Activated CD4-positive, alpha-beta T cell treated with anti-CD3 and anti-CD28 coated beads, Interleukin-2, Interleukin-6, amounts not matched to agents 100 ng/mL and 50 ng/mL, durations not matched to agents 16 hours and 8 hours (primary cell): Measurements from ENCODE around the gene FASN.

Experiments
- DNase-seq: peaks from one replicate; pipeline ENCODE4 v3.0.0-alpha.2; 2020

Gene FASN

DNA sequence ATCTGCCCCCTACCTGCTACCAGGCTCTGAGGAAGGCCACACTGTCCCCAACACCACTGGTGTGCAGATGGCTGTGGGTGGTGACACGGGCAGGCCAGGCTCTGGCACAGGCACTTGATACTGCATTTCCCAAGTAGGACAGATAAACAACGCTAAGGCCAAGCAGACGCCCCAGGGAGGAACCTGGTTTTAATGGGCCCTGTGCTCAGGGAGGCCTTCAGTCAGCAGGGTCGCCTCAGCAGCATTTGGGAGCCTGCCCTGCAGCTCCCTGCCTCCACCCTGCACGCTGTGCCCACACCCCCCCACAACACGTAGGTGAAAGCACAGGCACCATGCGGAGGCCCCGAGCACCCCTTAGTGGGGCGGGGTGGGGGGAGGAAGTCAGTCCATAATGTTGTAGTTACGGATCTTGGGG, 3.3 kb upstream of the FASN start:
- no peak for DNase-seq

- no peak for DNase-seq
Measured at GRCh38 chr17:82100502-82101298, 2.7 kb upstream of the FASN start.

GRCh38 chr17:82098939-82099763, 1.1 kb upstream of the FASN start:
- DNase-seq, result no peak

- DNase-seq, result no peak
Measured at GRCh38 chr17:82097919-82098168, 192 bp downstream of the FASN start.

GRCh38 chr17:82097184-82097918, 685 bp downstream of the FASN start:
- peak; percentile 45 for DNase-seq

- DNase-seq, result no peak
Measured at GRCh38 chr17:82096709-82097183, 1.3 kb downstream of the FASN start.

DNA sequence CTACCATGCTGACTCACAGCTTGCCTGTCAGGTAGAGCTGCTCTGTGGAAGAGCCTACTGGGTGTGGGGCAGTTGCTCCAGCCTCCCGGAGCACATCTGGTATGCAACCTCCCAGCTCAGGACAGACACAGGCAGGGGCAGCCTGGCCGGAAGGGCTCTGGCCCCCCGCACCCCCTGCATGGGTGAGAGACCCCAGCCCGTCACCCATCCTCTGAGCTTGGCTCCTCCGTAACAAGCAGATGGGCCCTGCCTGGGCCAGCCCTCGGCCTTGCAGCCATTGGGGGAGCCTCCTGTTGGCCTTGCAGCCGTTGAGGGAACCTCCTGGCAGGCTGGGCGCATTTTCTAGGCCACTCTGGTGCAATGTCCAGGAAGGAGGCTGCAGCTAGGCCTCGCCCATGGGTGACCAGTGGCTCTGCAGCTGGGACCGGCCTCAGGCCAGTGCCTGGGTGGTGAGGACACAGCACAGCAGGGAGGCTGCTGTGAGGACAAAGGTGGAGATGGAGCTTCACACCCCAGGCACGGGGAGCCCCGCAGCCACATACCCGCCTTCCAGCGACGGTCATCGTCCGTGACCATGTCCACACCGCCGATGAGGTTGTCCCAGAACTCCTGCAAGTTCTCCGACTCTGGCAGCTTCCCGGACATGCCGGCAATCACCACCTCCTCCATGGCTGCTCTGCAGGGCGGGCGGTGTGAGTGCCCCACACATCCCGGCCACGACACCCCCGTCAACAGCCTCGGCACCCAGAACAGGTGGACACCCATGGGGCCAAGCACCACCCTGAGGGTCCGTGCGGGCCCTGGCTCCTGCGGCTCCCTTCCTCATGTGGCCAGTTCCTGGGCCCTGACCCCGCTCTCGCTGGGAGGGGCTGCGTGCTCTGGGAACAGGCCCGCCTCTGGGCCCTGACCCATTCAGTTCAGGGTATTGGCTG, 2.0 kb downstream of the FASN start:
- no peak for DNase-seq

DNA sequence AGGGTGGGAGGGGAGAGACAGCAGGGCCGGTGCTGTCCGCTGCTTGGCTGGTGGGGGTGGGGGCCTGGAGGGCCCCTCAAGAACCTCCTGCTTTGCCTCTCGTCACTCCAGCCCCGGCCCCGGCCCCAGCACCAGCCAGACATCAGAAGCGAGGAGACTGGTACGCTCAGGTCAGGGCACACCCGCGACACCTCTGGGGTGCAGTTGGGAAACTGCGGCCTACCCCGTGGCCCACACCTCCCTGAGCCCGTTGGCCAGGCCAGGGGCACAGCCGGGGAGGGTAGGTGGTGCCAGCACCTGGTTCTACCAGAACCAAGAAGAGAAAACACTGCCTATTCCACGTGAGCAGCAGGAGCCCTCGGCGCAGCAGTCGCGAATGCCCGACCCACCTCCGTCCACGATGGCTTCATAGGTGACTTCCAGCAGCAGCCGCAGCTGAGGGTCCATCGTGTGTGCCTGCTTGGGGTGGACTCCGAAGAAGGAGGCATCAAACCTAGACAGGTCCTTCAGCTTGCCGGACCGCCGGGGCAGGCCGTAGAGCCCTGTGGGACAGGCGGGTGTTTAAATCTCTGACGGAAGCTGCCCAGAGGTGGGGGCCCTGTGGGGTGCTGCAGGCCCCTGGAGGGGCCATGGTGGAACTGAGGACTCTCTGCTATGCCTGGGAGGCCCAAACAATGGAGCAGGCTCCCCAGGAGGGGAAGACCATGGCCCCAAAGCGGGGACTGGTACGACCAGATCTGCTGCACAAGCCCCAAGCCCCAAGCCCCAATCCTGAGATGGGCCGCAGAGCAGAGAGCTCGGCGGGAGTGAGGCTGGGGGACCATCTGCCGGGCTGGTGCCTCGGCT, 2.9 kb downstream of the FASN start:
- no peak for DNase-seq

DNA sequence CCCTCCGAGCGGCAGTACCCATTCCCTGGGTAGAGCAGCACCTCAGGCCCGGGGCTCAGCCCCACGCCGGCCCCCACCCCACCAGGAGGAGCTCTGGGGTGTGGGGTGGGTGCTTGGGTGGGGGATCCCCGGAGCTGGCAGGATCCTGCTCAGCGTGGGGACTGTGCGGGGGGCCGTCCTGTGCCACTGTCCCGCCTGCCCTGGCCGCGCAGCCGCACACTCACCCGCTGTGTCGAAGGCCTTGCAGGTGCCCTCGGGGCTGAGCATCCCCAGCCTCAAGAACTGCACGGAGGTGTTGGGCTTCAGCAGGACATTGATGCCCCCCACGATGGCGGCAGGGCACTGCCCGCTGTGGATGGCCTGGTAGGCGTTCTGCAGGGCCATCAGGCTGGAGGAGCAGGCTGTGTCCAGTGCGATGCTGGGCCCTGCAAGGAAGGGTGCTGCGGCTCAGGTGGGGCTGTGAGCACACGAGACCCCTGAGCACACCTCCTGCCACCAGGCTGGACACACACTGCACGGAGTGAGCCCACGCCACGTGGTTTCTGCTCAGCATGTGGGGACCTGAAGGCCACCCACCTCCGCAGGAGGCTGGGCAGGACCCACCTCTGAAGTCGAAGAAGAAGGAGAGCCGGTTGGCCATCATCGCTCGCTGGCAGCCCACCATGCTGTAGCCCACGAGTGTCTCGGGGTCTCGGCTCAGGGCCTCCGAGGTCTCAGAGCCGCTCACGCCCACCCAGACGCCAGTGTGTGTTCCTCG, 4.9 kb downstream of the FASN start:
- no peak for DNase-seq

GRCh38 chr17:82092628-82092994, 5.4 kb downstream of the FASN start:
- DNase-seq, result no peak

DNA sequence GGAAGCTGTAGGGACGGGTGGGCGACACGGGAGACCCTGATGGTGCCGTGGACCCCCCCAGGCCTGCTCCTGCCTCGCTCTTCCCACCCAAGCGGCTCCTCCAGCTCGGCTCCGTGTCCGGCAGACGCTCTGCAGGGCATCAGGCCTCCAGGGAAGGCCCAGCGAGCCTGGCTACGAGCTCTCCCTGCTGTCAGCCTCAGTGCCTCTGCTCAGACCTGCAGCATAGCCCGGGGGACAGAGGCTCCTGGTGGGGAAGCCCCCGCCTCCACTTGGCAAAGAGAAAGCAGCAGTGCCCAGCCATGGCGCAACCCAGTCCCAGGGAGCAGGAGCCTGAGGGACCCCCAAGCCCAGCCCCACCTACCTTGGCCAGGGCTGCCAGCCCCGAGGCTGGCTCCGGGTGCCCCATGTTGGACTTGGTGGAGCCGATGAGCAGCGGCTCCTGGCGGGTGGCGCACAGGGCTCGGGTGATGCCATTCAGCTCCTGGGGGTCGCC, 5.9 kb downstream of the FASN start:
- DNase-seq, result no peak

DNA sequence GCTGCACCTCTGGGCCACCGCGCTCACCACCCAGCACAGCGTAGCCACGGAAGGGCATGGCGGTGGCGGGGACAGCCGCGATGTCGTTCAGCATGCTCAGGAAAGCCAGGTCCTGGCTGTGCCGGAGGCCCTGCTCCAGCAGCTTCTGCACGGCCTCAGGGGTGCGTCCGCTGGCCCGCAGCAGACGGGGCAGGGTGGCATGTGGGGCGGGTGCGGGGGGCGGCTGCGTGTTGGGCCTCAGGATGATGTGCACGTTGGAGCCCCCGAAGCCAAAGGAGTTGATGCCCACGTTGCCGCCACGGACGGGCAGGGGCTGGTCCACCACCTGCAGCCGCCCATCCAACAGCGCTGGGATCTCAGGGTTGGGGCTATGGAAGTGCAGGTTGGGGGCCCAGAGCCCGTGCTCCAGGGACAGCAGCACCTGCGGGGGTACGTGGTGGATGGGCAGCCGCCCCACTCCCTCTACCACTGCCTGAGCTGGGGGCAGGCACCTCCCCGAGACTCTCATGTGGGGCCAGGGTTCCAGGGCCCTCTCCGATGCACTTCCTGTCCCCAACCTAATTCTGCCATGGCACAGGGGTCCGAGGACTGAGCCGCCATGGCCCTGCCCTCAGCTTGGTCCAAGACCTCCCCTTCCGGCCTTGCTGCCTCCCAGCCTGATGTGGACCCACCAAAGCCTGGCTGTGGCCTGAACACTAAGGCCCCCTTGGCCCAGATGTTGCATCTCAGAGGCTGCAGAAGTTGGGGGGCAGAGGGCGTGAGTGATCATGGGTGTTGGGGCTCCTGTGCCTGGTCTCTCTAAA, 6.6 kb downstream of the FASN start:
- DNase-seq, result no peak

- DNase-seq, result no peak
Measured at GRCh38 chr17:82090549-82091263, 7.3 kb downstream of the FASN start.

DNA sequence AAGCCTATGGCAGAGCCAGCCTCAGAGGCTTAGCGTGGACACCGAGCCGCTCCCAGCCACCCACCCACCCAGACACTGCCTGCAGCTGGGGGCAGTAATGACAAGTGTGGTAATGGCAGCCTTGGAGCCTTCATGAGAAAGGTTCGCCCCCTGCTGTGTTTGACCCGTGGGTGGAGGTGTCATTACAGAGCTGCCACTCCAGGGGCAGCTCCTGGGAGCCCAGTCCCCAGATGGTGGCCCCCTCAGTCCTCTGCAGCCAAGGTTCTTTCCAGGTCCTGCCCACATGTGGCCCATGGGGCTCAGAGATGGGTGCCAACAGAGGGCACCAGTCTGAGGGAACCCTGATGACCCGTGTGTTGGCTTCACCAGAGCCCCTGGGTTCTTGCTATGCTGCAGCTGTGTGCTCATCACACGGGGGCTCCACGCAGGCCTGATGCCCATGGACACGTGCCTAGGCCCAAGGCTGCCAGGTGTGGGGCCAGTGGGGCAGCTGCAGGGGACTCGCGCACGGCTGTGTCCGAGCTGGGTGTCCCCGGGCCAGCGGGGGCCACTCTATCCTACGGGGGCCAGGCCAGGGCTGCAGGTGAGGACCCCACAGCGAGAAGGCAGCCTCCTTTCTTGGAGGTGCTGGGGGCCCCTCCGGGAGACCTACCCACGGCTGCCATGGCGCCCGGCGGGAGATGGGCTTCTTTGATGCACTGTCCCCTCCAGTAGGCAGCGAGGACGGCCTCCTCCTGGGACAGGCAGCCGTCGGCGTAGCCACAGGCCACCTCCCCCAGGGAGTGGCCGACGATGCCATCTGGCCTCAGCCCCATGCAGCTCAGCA, 8.1 kb downstream of the FASN start:
- no peak for DNase-seq

- DNase-seq, result no peak
Measured at GRCh38 chr17:82088838-82089722, 9.0 kb downstream of the FASN start.

DNA sequence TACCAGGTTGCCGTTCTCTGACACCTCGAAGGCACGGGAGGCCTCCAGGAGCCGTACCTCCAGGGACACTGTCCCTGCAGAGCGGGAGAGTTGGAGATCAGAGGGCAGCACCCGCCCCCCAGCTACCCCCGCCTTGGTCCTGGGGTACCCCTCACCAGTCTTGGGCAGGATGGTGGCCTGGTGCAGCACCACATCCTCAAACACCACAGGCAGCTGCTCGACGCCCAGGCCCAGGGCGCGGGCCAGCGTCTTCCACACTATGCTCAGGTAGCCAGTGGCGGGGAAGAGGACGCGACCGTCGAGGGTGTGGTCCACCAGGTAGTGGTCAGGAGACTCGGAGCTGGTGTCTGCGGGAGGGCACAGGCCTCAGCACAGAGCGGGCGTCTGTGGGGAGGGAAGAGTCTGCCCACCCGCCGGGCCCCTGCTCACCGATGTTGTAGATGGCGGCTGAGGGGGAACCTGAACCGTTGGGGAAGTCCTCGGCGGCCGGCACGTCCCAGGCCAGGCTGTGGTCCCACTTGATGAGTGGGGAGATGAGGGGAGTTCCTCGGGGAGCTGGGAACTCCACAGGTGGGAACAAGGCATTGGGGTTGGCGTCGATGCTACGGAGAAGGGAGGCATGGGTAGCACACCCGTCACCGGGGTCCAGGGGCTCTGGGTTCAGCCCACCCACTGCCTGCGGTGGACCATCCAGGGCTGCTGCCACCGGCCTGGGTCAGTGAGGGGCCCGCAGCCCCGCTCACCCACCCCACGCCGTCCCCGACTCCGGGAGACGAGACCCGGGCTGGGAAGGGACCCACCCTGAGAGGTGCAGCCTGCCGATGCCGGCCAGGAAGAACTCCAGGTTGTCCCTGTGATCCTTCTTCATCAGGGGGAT, 9.8 kb downstream of the FASN start:
- no peak for DNase-seq
